Measurements from ENCODE around the gene ANKIB1.

ANKIB1 gene

DNA sequence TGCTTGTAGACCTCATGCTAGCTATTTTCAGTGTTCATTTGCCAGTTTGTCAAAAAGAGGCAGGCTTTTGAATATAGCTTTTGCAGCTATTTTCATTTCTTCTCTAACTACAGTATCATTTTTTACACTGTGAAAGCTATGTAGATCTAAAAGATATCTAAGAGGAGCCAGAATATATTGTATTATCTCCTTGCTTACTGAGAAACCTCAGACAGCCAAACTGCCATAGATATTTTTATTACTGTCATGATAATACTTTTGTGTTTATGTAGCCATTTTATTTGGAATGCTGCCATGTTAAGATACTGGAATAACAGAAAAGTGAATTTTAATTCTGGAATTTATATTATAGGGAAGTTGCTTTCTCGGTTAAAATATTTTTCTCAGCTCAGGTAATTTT is 37.2 kb downstream of the ANKIB1 start:
- Histone ChIP-seq H3K36me3 (ENCODE audit: control insufficient read depth in 2 of 2, insufficient read depth in 1 of 2, low read length in 2 of 2) (no peaks in the 10 kb centered on the region), H3K4me1 (ENCODE audit: control insufficient read depth, insufficient read depth, low read length) (peaks cover 9% of the 10 kb centered on the region; the same call in 1 of the 2 replicates), H3K27ac (ENCODE audit: extremely low read depth, low read depth, low read length) (no peak overlapping the region), H3K9me3 (ENCODE audit: control insufficient read depth, insufficient read depth, low read depth, low read length) (no peaks in the 10 kb centered on the region), H3K4me3 (ENCODE audit: low read depth, low read length) (no peak overlapping the region)
- POLR2A ChIA-PET: no interaction called here
- TF ChIP-seq OVOL3 (tag by site-specific recombination; IDR thresholded peaks at IDR 0.05) (no peak), ZSCAN18 (tag by site-specific recombination; IDR thresholded peaks at IDR 0.05) (no peak), ZNF112 (tag by site-specific recombination; IDR thresholded peaks at IDR 0.05) (no peak), ZNF350 (tag by site-specific recombination; IDR thresholded peaks at IDR 0.05) (no peak), ZNF398 (tag by site-specific recombination; IDR thresholded peaks at IDR 0.05) (no peak), GLI2 (tag by site-specific recombination; IDR thresholded peaks at IDR 0.05; ENCODE audit: borderline replicate concordance, low read depth) (no peak), ZNF169 (tag by site-specific recombination; IDR thresholded peaks at IDR 0.05) (no peak), ZBTB7A (tag by site-specific recombination; IDR thresholded peaks at IDR 0.05; ENCODE audit: low read depth) (no peak), ZNF510 (tag by site-specific recombination; IDR thresholded peaks at IDR 0.05; ENCODE audit: insufficient replicate concordance) (no peak), ZNF707 (tag by site-specific recombination; IDR thresholded peaks at IDR 0.05) (no peak), CTCF (tag by site-specific recombination; IDR thresholded peaks at IDR 0.05) (no peak), ZNF596 (tag by site-specific recombination; IDR thresholded peaks at IDR 0.05) (no peak), ZNF174 (tag by site-specific recombination; IDR thresholded peaks at IDR 0.05) (no peak), ZSCAN16 (tag by site-specific recombination; IDR thresholded peaks at IDR 0.05) (no peak)
- TF ChIP-seq, protein P1, sequence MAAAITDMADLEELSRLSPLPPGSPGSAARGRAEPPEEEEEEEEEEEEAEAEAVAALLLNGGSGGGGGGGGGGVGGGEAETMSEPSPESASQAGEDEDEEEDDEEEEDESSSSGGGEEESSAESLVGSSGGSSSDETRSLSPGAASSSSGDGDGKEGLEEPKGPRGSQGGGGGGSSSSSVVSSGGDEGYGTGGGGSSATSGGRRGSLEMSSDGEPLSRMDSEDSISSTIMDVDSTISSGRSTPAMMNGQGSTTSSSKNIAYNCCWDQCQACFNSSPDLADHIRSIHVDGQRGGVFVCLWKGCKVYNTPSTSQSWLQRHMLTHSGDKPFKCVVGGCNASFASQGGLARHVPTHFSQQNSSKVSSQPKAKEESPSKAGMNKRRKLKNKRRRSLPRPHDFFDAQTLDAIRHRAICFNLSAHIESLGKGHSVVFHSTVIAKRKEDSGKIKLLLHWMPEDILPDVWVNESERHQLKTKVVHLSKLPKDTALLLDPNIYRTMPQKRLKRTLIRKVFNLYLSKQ (tag by site-specific recombination; IDR thresholded peaks at IDR 0.05; ENCODE audit: borderline replicate concordance): no peak
- TF ChIP-seq, protein P2, sequence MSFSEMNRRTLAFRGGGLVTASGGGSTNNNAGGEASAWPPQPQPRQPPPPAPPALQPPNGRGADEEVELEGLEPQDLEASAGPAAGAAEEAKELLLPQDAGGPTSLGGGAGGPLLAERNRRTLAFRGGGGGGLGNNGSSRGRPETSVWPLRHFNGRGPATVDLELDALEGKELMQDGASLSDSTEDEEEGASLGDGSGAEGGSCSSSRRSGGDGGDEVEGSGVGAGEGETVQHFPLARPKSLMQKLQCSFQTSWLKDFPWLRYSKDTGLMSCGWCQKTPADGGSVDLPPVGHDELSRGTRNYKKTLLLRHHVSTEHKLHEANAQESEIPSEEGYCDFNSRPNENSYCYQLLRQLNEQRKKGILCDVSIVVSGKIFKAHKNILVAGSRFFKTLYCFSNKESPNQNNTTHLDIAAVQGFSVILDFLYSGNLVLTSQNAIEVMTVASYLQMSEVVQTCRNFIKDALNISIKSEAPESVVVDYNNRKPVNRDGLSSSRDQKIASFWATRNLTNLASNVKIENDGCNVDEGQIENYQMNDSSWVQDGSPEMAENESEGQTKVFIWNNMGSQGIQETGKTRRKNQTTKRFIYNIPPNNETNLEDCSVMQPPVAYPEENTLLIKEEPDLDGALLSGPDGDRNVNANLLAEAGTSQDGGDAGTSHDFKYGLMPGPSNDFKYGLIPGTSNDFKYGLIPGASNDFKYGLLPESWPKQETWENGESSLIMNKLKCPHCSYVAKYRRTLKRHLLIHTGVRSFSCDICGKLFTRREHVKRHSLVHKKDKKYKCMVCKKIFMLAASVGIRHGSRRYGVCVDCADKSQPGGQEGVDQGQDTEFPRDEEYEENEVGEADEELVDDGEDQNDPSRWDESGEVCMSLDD (tag by site-specific recombination; IDR thresholded peaks at IDR 0.05): no peak
- CTCF ChIA-PET: no interaction called here

Measured in HEK293 (cell line).